Kidney (tissue), 14 donors: Measurements from ENCODE around the gene PEX14. TPM values are rescaled to one million over a fixed set of nuclear protein-coding genes. Genes with fewer than 3 reads are reported as not detected.

Experiments
- DNase-seq, 5 donors: peaks; one replicate each; pipeline ENCODE4 v3.0.0-alpha.2; 2013 to 2020
- FAIRE-seq: peaks from 2 replicates; lab custom pipeline; 2012; peaks lifted over from hg19 to GRCh38; lab: Jason Lieb, UNC
- H3K27ac ChIP-seq, 2 donors: one replicate each; pipeline ENCODE4 v1.7.0; 2013; ENCODE audit warnings: low read depth in 2 of 2, low read length in 2 of 2, inconsistent platforms in 1 of 2
- H3K27me3 ChIP-seq: one replicate; pipeline ENCODE4 v1.7.1; 2013; ENCODE audit warnings: low read length, inconsistent platforms; ENCODE audit not compliant: control insufficient read depth, insufficient read depth
- H3K36me3 ChIP-seq, 3 donors: one replicate each; pipeline versions ENCODE4 v1.7.0 to v1.7.1; 2013; ENCODE audit warnings: low read length in 3 of 3, control low read depth in 1 of 3, inconsistent platforms in 1 of 3; ENCODE audit not compliant: insufficient read depth in 3 of 3, control insufficient read depth in 2 of 3
- H3K4me1 ChIP-seq, 3 donors: one replicate each; pipeline versions ENCODE4 v1.7.0 to v1.7.1; 2013; ENCODE audit warnings: low read length in 3 of 3, inconsistent platforms in 1 of 3, low read depth in 1 of 3; ENCODE audit not compliant: control insufficient read depth in 2 of 3, insufficient read depth in 2 of 3
- H3K4me3 ChIP-seq, 3 donors: one replicate each; pipeline versions ENCODE4 v1.7.0 to v1.8.1; 2013; ENCODE audit warnings: low read length in 3 of 3, control low read depth in 1 of 3, inconsistent platforms in 1 of 3
- H3K9ac ChIP-seq, 3 donors: one replicate each; pipeline versions ENCODE4 v1.7.0 to v1.7.1; 2013; ENCODE audit warnings: low read length in 3 of 3, control low read depth in 1 of 3, inconsistent platforms in 1 of 3
- H3K9me3 ChIP-seq, 3 donors: one replicate each; pipeline versions ENCODE4 v1.7.0 to v1.7.1; 2013; ENCODE audit warnings: low read length in 3 of 3, control low read depth in 1 of 3, inconsistent platforms in 1 of 3; ENCODE audit not compliant: control insufficient read depth in 2 of 3, insufficient read depth in 1 of 3
- CTCF ChIP-seq: IDR thresholded peaks from 3 replicates; pipeline ENCODE4 v1.5.1; 2012; ENCODE audit warnings: mild to moderate bottlenecking, moderate library complexity, borderline replicate concordance; ENCODE audit not compliant: insufficient read depth; ENCODE audit errors: extremely low read depth
- intact Hi-C: fragments of 100-400 bp; cut with DNase I; formaldehyde crosslinking; loops from one replicate; pipeline ENCODE4 v1.11.1; 2022
- polyA plus RNA-seq: library from polyadenylated mRNA; stranded (reverse); fragments of 350-450 nt; fragmentation: Illumina TruSeq; extraction: RNeasy Lipid Tissue Mini Kit (QIAGEN cat#74804); gene quantifications from one replicate; pipeline ENCODE4 v1.2.3, GENCODE V29; 2014; ENCODE audit warnings: low read depth, low replicate concordance; ENCODE audit not compliant: insufficient read depth
- total RNA-seq: library from RNA; stranded (reverse); fragmentation: NEBNext Ultra II Directional; extraction: Animal tissue kit (Norgen Biotek cat#: 25700); gene quantifications from one replicate; pipeline ENCODE4 v1.2.1, GENCODE V29; 2021
- donor health status: control.
- donor health status: control.
- donor health status: control.
- donor health status: control.
- donor health status: control.
- donor health status: DM: yes; HTN: yes; CAD: no.
- donor health status: Normal renal cell carcinoma (clear cell type).

The PEX14 gene
- total and polyA plus RNA-seq, 2 donors from 2014 or later: 22.8 to 25.8 TPM

GRCh38 chr1:10639011-10639774, 164.4 kb downstream of the PEX14 start:
- Histone ChIP-seq H3K4me3 (no peak overlapping the region), H3K9ac (no peak overlapping the region), H3K27me3 (no peaks in the 10 kb centered on the region), H3K9me3 (no peaks in the 10 kb centered on the region), H3K4me1 (peaks cover 0 to 6% (median 0%) of the 10 kb centered on the region in 3 donors), H3K36me3 (peaks cover 0 to 4% (median 0%) of the 10 kb centered on the region in 3 donors), H3K27ac (no peak overlapping the region)
- DNase-seq: peak in 3 of 5 donors; percentile 51 to 64 (median 54)
- intact Hi-C loops: no loop called here
- TF ChIP-seq CTCF: no peak
- no peak for FAIRE-seq

- H3K36me3 ChIP-seq: peaks cover 0 to 8% (median 0%) of the 10 kb centered on the region in 3 donors
Observed at GRCh38 chr1:10639775-10640578, 165.2 kb downstream of the PEX14 start.

GRCh38 chr1:10640843-10641553, 166.2 kb downstream of the PEX14 start:
- peaks cover 0 to 6% (median 0%) of the 10 kb centered on the region in 3 donors for H3K4me1 ChIP-seq
- no peak overlapping the region for H3K4me3 ChIP-seq
- peaks cover 0 to 12% (median 0%) of the 10 kb centered on the region in 3 donors for H3K36me3 ChIP-seq
- intact Hi-C loops: no loop called here
- H3K27ac ChIP-seq: peak overlapping the region in 1 of 2 donors; percentile 23
- peak in 2 of 5 donors; percentile 64 for DNase-seq
- H3K27me3 ChIP-seq: no peaks in the 10 kb centered on the region
- FAIRE-seq: no peak
- peak overlapping the region in 1 of 3 donors; percentile 55 for H3K9ac ChIP-seq
- no peak for TF ChIP-seq CTCF
- H3K9me3 ChIP-seq: no peaks in the 10 kb centered on the region

More at GRCh38 chr1:10639775-10640578, 165.2 kb downstream of the PEX14 start:
- Histone ChIP-seq H3K9me3 (no peaks in the 10 kb centered on the region), H3K9ac (peak overlapping the region in 1 of 3 donors; percentile 55), H3K4me1 (peaks cover 0 to 6% (median 0%) of the 10 kb centered on the region in 3 donors), H3K4me3 (no peak overlapping the region), H3K27me3 (no peaks in the 10 kb centered on the region), H3K27ac (no peak overlapping the region)
- peak in 1 of 5 donors; percentile 61 for DNase-seq
- intact Hi-C loops: no loop called here
- no peak for TF ChIP-seq CTCF
- no peak for FAIRE-seq
